ENCODE measurements around the gene DNM1.
"Not testable (repeated sequence)": the region's sequence is repeated elsewhere in the genome, so short reads cannot be mapped to it uniquely, and the experiment has no call there.

Gene DNM1

DNA sequence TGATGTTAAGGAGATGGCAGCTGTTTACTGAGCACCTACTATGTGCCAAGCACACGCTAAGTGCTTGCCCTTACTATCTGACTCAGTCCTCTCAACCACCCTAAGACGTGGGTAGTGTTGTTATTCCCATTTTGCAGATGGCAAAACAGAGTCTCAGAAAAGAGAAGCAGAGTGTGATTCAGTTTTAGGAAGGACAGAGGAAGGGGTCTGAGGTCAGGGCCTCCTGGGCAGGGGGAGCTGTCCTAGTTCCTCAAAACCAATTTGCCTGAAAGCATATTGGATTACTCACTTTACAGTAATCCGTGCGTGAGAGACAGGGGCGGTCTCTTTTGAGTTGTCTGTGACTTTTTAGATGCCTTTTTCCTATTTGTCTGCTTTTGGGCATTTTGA, 23.2 kb downstream of the DNM1 start:
- DNase-seq, result no peak

DNA sequence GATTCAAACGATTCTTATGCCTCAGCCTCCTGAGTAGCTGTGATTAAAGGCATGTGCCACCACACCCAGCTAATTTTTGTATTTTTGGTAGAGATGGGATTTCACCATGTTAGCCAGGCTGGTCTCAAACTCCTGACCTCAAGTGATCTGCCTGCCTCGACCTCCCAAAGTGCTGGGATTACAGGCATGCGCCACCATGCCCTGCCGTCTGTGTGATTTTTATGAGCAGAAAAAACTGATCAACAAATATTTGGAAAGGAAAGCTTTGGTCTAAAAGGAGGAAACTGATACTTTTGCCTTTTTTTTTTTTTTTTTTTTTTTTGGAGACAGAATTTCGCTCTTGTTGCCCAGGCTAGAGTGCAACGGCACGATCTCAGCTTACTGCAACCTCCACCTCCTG, 27.7 kb downstream of the DNM1 start:
- DNase-seq, result not testable (repeated sequence)

- no peak for DNase-seq
These were observed 28.7 kb downstream of the DNM1 start for GRCh38 chr9:128231638-128232527.

- no peak for DNase-seq
These were observed 29.6 kb downstream of the DNM1 start for GRCh38 chr9:128232528-128233428.

DNA sequence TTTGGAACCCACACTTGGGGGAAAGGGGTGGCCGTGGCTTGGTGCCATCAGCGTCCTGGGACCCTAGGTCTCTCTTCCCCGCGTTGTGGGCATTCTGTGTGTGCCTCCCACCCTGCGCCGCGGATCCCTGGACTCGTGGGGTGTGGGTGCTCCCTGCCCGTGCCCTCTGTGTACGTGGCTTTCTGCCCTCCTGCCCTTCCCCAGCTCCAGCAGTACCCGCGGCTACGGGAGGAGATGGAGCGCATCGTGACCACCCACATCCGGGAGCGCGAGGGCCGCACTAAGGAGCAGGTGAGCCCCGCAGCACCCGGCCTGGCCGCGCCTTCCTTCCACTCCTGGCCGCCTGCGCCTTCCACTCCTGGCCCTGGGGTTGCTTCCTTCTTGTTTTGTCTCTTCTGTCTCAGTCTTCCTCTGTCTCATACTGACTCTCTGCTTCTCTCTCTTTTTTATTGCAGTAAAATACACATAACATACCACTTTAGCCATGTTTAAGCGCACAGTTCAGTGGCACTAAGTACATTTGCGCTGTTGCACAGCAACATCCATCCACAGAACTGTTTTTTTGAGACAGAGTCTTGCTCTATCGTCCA, 30.7 kb downstream of the DNM1 start:
- DNase-seq, result no peak

GRCh38 chr9:128242124-128242523, 38.9 kb downstream of the DNM1 start:
- no peak for DNase-seq

DNA sequence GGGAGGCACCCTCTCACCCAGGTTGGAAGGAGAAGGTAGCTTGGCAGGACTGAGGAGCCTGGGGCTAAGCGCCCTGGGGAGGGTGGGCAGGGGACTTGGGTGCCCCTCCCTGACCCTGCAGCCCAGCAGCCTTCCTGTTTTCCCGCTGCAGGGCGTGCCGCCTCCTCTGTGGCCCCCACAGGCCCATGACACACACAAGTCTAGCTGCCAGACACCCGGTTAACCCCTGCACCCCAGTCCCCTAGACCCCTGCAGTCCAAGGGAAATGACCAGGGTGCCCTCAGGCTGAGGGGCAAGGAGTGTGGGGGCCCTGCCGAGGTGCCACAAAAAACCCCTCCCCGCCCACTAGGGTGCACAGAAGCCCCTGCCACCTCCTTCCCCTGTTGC, 39.6 kb downstream of the DNM1 start:
- no peak for DNase-seq

DNA sequence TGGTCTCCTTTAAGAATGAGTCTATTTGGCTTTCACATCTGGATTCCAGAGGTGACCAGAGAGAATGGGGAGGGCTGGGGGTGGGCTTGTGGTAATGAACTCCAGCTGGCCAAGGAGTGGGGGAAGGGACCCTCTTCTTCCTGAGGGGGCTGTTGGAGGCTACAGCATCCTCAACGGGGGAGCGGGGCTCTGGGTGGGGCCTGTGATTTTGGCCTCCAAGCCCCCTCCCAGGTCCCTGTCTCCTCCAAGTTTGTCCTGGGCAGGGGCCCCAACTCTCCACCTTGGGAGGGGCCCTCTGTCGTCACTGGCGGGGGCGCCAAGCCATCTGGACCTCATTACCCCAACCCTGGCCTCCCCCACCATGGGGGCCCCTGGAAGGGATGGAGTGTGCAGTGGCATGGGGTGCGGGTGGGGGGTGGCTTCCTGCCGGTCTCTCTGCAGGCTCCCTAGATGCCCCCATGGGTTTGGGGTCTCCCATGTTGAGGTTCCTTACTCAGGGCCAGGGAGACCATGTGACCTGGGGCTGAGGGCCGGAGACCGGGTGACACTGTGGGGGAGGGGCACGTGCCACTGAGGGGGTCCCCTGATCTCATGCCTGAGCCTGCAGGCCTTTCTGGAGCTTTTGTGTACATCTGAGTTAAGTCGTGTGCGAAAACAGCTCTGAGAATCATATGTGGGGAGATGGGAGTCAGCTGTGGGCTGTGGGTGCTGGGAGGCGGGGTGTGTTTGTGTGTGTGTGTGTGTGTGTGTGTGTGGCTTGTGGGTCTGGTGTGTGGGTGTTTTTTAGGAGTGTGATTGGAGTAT, 40.2 kb downstream of the DNM1 start:
- no peak for DNase-seq

- DNase-seq, result no peak
These were observed 41.1 kb downstream of the DNM1 start for GRCh38 chr9:128244091-128244836.

DNA sequence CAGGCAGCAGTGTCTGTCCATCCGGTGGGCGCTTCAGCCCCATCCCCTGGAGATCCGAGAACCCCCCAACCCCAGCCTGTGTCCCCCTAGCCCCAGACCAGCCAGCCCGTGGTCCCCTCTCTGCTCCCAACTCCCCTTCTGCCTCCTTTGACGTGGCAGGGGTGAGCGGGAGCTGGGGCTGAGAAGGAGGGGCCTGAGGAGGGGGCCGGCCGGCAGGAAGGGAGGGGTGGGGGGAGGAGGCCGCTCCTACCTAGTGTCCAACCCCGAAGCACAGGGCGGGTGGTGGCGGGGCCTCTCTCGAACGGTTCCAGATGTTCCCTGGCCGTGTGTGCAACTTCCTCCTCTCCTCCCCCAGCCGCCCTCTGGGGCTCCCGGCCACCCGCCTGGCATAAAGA, 41.7 kb downstream of the DNM1 start:
- peak; percentile 80 for DNase-seq

GRCh38 chr9:128245421-128246151, 42.4 kb downstream of the DNM1 start:
- DNase-seq, result no peak

DNA sequence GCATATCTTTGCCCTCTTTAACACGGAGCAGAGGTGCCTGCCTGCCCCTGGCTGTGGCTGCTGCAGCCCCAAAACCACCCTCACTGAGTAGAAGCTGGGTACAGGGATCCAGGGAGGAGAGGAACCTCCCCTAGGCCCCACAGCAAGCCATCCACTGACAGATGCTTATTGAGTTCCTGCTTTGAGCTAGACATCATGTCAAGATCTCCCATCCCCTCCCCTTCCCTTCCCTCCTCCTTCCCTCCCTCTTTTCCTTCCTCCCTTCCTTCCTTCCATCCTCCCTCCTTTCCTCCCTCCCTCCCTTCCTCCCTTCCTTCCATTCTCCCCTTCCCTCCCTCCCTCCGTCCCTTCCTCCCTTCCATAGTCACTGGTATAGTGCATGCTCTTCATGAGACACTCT, 43.3 kb downstream of the DNM1 start:
- DNase-seq, result no peak

- DNase-seq, result no peak
These were observed 44.1 kb downstream of the DNM1 start for GRCh38 chr9:128247226-128247803.

DNA sequence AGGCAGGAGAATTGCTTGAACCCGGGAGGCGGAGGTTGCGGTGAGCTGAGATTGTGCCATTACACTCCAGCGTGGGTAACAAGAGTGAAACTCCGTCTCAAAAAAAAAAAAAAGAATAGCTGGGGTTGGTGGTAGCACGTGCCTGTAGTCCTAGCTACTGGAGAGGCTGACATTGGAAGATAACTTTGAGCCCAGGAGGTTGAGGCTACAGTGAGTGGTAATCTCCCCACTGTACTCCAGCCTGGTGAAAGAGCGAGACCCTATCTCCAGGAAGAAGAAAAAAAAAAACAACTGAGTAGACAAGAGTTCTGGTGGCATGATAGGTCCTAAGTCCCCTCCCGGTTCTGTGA, 46.4 kb downstream of the DNM1 start:
- DNase-seq, result no peak

DNA sequence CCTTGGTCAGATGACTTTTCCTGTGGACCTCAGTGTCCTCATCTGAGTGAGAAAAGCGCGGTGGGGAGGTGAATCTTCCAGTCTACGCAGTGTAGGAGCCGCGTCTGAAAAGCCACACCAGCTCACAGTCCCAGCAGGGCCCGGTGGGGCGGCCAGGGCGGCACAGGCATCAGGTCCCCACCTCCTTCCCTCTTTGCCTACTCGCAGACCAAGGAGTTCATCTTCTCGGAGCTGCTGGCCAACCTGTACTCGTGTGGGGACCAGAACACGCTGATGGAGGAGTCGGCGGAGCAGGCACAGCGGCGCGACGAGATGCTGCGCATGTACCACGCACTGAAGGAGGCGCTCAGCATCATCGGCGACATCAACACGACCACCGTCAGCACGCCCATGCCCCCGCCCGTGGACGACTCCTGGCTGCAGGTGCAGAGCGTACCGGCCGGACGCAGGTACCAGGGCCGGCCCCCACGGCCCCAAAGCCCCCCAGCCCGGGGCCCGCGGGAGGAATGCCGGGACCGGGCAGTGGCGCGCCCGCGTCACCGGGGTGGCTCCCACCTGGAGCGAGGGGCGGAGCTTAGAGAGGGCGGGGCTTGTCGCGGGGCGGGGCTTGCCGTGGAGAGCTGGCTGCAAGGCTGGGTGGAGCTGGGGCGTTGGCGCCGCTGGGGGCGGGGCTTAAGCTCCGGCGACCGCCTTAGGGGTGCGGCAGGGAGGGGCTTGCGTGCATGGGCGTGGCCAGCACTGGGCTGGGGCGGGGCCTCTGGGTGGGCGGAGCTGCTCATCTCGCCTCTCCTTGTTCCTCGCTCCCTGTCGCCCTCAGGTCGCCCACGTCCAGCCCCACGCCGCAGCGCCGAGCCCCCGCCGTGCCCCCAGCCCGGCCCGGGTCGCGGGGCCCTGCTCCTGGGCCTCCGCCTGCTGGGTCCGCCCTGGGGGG, 47.0 kb downstream of the DNM1 start:
- peak; percentile 95 for DNase-seq

GRCh38 chr9:128250839-128251731, 47.9 kb downstream of the DNM1 start:
- no peak for DNase-seq

DNA sequence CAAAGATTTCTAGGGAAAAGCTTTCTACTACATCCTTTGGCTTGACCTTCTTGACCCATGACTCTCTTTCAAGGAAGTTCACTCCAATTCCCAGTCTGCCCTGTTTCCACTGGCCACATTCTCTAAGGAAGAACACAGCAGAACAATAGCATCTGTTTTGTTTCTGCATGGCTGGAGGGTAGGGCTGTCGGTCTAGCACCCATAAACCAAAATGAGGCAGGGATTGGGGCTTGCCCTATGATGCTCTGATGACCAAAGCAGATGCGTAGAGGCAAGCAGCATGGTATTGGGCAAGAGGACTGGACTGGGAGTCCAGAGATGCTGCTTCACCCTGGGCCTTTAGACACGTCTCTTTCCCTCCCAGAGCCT, 48.5 kb downstream of the DNM1 start:
- no peak for DNase-seq

- DNase-seq, result no peak
These were observed 49.3 kb downstream of the DNM1 start for GRCh38 chr9:128252317-128253139.

Data from RPMI8226 (cell line).